LoVo (cell line): ENCODE results near the gene ZIC5.

Experiments used
- DNase-seq: peaks from one replicate; pipeline ENCODE4 v3.0.0-alpha.2; 2016; ENCODE audit warnings: low spot score

ZIC5 gene

GRCh38 chr13:99930925-99931324 is 40.6 kb downstream of the ZIC5 start:
- no peak for DNase-seq

- DNase-seq, result no peak
Measured at GRCh38 chr13:99929866-99930265, 41.7 kb downstream of the ZIC5 start.

- no peak for DNase-seq
Measured at GRCh38 chr13:99926014-99926731, 45.4 kb downstream of the ZIC5 start.

GRCh38 chr13:99923877-99924582 is 47.5 kb downstream of the ZIC5 start:
- DNase-seq, result no peak

GRCh38 chr13:99922631-99923404 is 48.7 kb downstream of the ZIC5 start:
- DNase-seq, result peak; percentile 42

GRCh38 chr13:99919132-99919531 is 52.4 kb downstream of the ZIC5 start:
- no peak for DNase-seq

GRCh38 chr13:99916366-99917103 is 55.0 kb downstream of the ZIC5 start:
- peak; percentile 79 for DNase-seq

GRCh38 chr13:99913167-99913566 is 58.4 kb downstream of the ZIC5 start:
- no peak for DNase-seq
